GM12891 (cell line): ENCODE measurements around the gene AFF3.

Experiments
- POLR2A ChIP-seq: IDR thresholded peaks from 2 replicates; pipeline ENCODE4 v1.6.1; 2011; ENCODE audit warnings: low read depth, low read length, control low read depth
- SPI1 ChIP-seq: IDR thresholded peaks from 2 replicates; pipeline ENCODE4 v1.6.1; 2011; ENCODE audit warnings: low read depth, low read length, control low read depth
- TAF1 ChIP-seq: IDR thresholded peaks from 2 replicates; pipeline ENCODE4 v1.6.1; 2011; ENCODE audit warnings: low read depth, low read length, control low read depth

DNA sequence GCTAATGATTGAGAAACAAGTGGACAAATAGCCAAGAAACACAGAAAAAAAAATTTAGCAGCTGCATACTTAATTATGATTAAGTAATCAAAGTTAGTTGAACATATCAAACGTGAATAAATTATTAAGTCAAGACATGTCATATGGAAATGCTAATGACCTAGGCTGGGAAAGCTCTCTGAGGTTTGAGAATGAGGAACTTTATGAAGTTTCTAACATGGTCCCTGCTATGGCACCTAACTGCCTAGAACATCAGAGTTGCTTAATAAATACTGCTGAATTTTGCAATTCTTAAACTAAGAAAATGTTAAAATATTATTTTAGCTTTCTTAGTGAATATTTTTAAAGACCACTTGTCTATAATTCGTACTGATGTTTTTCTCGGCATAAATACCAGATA, 99.8 kb downstream of the AFF3 start:
- TF ChIP-seq POLR2A (no peak), TAF1 (no peak), SPI1 (no peak)
